ENCODE results near the gene LIG3.

LIG3 gene

DNA sequence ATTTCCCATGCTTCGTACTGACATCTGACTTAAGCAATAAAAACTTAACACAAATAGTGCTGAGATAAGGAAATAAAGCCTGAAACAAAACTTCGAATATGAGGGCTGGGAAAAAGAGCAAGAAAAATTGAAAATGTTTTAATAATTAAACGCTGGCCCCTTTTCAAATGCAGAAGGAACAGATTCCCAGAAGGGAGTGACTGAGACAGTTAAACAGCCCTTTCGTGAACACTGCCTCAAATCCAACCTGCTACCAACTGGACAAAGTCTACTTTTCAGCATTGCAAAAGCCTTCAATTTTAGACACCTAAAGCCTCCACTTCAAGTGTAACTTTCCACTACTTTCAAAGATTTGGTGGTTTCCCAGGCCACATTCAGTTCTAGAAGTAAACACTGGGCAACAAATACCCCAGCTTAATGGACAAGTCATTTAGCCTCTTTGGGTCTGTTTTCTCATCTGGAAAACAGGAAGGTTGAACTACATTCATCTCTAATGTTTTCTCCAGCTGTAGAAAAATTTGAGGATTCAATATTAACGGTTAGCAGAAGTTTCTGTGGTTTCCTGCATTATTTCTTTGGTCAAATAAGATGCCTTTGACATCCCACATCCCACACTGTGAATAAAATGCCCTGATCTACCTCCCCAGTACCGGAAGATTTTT is 71.4 kb downstream of the LIG3 start:
- DNase-seq (ENCODE audit: low read depth): peak; percentile 50
- H3K4me3 ChIP-seq (ENCODE audit: low read length): no peak overlapping the region
- TF ChIP-seq, protein P1, sequence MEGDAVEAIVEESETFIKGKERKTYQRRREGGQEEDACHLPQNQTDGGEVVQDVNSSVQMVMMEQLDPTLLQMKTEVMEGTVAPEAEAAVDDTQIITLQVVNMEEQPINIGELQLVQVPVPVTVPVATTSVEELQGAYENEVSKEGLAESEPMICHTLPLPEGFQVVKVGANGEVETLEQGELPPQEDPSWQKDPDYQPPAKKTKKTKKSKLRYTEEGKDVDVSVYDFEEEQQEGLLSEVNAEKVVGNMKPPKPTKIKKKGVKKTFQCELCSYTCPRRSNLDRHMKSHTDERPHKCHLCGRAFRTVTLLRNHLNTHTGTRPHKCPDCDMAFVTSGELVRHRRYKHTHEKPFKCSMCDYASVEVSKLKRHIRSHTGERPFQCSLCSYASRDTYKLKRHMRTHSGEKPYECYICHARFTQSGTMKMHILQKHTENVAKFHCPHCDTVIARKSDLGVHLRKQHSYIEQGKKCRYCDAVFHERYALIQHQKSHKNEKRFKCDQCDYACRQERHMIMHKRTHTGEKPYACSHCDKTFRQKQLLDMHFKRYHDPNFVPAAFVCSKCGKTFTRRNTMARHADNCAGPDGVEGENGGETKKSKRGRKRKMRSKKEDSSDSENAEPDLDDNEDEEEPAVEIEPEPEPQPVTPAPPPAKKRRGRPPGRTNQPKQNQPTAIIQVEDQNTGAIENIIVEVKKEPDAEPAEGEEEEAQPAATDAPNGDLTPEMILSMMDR (conservative IDR thresholded peaks at IDR 0.05; ENCODE audit: low read length): no peak

DNA sequence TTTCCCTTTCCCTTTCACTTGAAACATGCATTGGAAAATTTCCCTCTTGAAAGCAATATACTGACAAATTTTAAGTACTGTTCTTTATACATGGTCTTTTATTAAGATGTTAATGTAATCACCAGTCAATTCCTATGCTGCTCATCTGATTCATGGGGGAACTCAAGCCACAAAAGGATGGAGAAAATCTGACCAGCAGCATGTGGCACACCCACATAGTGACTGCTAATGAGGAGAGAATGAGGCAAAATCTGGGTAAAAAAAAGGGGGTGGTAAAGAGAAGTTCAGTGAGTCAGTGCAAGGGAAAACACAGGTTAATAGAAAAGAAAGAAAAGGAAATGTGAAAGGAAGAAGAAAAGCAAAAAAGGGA is 71.9 kb downstream of the LIG3 start:
- peak; percentile 55 for DNase-seq (ENCODE audit: low read depth)
- no peak overlapping the region for H3K4me3 ChIP-seq (ENCODE audit: low read length)
- TF ChIP-seq, protein P1 (conservative IDR thresholded peaks at IDR 0.05; ENCODE audit: low read length): no peak

DNA sequence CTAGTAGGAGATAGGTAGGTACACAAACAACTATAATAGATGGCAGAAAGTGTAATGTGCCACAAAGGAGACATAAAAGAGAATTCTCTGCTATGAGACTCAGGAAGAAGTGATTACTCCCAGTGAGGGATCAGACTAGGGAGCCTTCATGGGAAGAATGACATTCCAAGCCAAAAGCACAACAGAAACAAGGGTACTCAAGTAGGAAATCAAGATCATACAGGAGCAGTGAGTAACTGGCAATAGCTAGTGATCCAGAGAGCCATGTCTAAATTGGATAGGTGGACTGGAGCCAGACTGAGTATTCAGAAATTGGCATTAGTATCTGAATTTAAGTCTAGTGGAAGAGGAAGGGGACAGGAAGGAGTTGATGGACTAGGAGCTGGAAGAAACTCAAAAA is 72.5 kb downstream of the LIG3 start:
- H3K4me3 ChIP-seq (ENCODE audit: low read length): no peak overlapping the region
- TF ChIP-seq, protein P1 (conservative IDR thresholded peaks at IDR 0.05; ENCODE audit: low read length): no peak
- no peak for DNase-seq (ENCODE audit: low read depth)

GRCh38 chr17:35053204-35053603 is 72.9 kb downstream of the LIG3 start:
- H3K4me3 ChIP-seq (ENCODE audit: low read length): no peak overlapping the region
- no peak for DNase-seq (ENCODE audit: low read depth)
- TF ChIP-seq, protein P1 (conservative IDR thresholded peaks at IDR 0.05; ENCODE audit: low read length): no peak

DNA sequence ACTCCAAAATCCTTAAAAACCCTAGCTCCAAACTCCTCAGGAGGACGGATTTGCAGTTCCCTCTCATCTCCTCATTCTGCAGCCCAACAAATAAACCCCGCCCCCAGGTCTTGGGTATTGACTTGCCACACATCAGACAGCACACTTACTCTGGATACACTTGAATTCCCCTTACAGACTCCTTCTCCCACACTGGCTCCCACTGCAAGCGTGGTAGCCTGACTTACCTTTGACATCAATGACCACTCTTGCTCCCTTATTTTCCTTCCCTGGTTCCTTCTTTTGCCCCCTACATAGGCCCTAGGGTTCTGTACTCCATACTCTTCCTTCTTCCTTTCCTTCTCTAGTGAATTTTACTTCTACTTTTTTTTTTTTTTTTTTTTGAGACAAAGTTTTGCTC is 75.7 kb downstream of the LIG3 start:
- DNase-seq (ENCODE audit: low read depth): no peak
- TF ChIP-seq, protein P1 (conservative IDR thresholded peaks at IDR 0.05; ENCODE audit: low read length): no peak
- no peak overlapping the region for H3K4me3 ChIP-seq (ENCODE audit: low read length)

DNA sequence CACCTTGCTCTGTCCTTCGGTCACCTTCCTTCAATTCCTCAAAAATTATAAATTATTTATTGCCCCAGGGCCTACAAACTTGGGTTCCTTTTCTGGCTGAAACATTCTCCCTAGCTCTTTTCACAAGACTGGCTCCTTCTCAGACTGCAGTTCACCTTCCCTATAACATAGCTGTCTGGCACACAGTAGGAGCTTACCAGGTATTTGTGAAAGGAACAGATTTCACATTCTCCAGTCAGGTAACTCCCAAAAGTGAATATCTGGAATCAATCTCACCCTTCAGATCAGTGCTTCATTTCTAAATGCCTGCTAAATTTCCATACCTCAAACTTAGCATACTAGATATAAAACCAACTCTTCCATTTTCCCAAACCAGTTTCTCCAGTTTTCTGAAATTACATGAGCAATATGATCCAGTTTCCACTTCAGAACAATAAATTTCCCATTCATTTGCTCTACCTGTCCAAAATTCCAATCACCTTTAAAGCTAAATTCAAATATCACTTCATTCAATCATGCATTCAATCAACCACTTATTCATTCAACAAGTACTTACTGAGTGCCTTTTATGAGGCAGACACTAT is 77.1 kb downstream of the LIG3 start:
- DNase-seq (ENCODE audit: low read depth): no peak
- H3K4me3 ChIP-seq (ENCODE audit: low read length): no peak overlapping the region
- TF ChIP-seq, protein P1 (conservative IDR thresholded peaks at IDR 0.05; ENCODE audit: low read length): no peak

Data from AG10803 (cell line).